H9 (cell line): ENCODE data around the gene LHFPL2. TPM values are rescaled to one million over a fixed set of nuclear protein-coding genes. Genes with fewer than 3 reads are reported as not detected.

ENCODE experiments used
- DNase-seq: peaks from one replicate; pipeline ENCODE4 v3.0.0-alpha.2; 2017
- H2AFZ ChIP-seq: one replicate; pipeline ENCODE4 v1.6.1; 2013; ENCODE audit warnings: mild to moderate bottlenecking, low read length, control low read depth, moderate library complexity
- H2AK5ac ChIP-seq: 2 replicates; pipeline ENCODE4 v1.6.1; 2013; ENCODE audit warnings: low read length, control low read depth, mixed read lengths; ENCODE audit not compliant: insufficient read length
- H2BK120ac ChIP-seq: one replicate; pipeline ENCODE4 v1.6.1; 2013; ENCODE audit warnings: low read depth, mild to moderate bottlenecking, low read length, control low read depth, inconsistent platforms; ENCODE audit not compliant: poor library complexity, severe bottlenecking
- H2BK12ac ChIP-seq: 2 replicates; pipeline ENCODE4 v1.6.1; 2013; ENCODE audit warnings: low read length, control low read depth, mixed read lengths, low read depth; ENCODE audit not compliant: insufficient read length
- H2BK15ac ChIP-seq: 2 replicates; pipeline ENCODE4 v1.6.1; 2013; ENCODE audit warnings: low read depth, low read length, control low read depth
- H2BK20ac ChIP-seq: one replicate; pipeline ENCODE4 v1.6.1; 2013; ENCODE audit warnings: low read depth, mild to moderate bottlenecking, low read length, control low read depth, inconsistent platforms; ENCODE audit not compliant: poor library complexity, severe bottlenecking
- H2BK5ac ChIP-seq: 2 replicates; pipeline ENCODE4 v1.6.1; 2013; ENCODE audit warnings: low read length, control low read depth, mixed read lengths; ENCODE audit not compliant: insufficient read length
- H3K14ac ChIP-seq: 2 replicates; pipeline ENCODE4 v1.6.1; 2013; ENCODE audit warnings: low read length, control low read depth; ENCODE audit not compliant: insufficient read depth
- H3K18ac ChIP-seq: 2 replicates; pipeline ENCODE4 v1.6.1; 2013; ENCODE audit warnings: low read depth, mild to moderate bottlenecking, mixed read lengths, low read length, control low read depth; ENCODE audit not compliant: insufficient read length
- H3K23ac ChIP-seq: 2 replicates; pipeline ENCODE4 v1.6.1; 2013; ENCODE audit warnings: low read length, control low read depth, mixed read lengths, low read depth; ENCODE audit not compliant: insufficient read length
- H3K23me2 ChIP-seq: 2 replicates; pipeline ENCODE4 v1.6.1; 2013; ENCODE audit warnings: low read depth, mild to moderate bottlenecking, mixed read lengths, low read length, control low read depth; ENCODE audit not compliant: insufficient read length, poor library complexity, severe bottlenecking
- H3K27ac ChIP-seq: 2 replicates; pipeline ENCODE4 v1.5.1; 2013; ENCODE audit warnings: low read length, control low read depth, mixed read lengths, low read depth; ENCODE audit not compliant: insufficient read length
- H3K27me3 ChIP-seq: 2 replicates; pipeline ENCODE4 v1.6.1; 2013; ENCODE audit warnings: low read length, control low read depth, inconsistent platforms; ENCODE audit not compliant: insufficient read depth
- H3K4ac ChIP-seq: 2 replicates; pipeline ENCODE4 v1.6.1; 2013; ENCODE audit warnings: low read depth, mild to moderate bottlenecking, control low read depth, inconsistent platforms, low read length, moderate library complexity
- H3K4me1 ChIP-seq: 2 replicates; pipeline ENCODE4 v1.6.1; 2013; ENCODE audit warnings: low read length, control low read depth, inconsistent platforms; ENCODE audit not compliant: insufficient read depth
- H3K4me2 ChIP-seq: 2 replicates; pipeline ENCODE4 v1.6.1; 2013; ENCODE audit warnings: low read length, control low read depth, mixed read lengths; ENCODE audit not compliant: insufficient read length, insufficient read depth
- H3K56ac ChIP-seq: 2 replicates; pipeline ENCODE4 v1.6.1; 2013; ENCODE audit warnings: low read depth, mild to moderate bottlenecking, mixed read lengths, low read length, control low read depth; ENCODE audit not compliant: insufficient read length
- H3K79me1 ChIP-seq: 2 replicates; pipeline ENCODE4 v1.6.1; 2013; ENCODE audit warnings: low read depth, mild to moderate bottlenecking, moderate library complexity, low read length, control low read depth, inconsistent platforms; ENCODE audit not compliant: insufficient read depth, poor library complexity, severe bottlenecking
- H3K79me2 ChIP-seq: 2 replicates; pipeline ENCODE4 v1.6.1; 2013; ENCODE audit warnings: low read length, control low read depth, inconsistent platforms; ENCODE audit not compliant: insufficient read depth
- H3K9ac ChIP-seq: 2 replicates; pipeline ENCODE4 v1.6.1; 2013; ENCODE audit warnings: low read length, control low read depth, mixed read lengths; ENCODE audit not compliant: insufficient read length; ENCODE audit errors: extremely low read depth
- H3K9me3 ChIP-seq: one replicate; pipeline ENCODE4 v1.6.1; 2013; ENCODE audit warnings: low read depth, low read length, inconsistent platforms; ENCODE audit not compliant: control insufficient read depth
- H3T11ph ChIP-seq: one replicate; pipeline ENCODE4 v1.6.1; 2013; ENCODE audit warnings: mild to moderate bottlenecking, low read length, control low read depth, inconsistent platforms
- H4K20me1 ChIP-seq: one replicate; pipeline ENCODE4 v1.6.1; 2013; ENCODE audit not compliant: control insufficient read depth, insufficient read length, insufficient read depth
- H4K5ac ChIP-seq: 2 replicates; pipeline ENCODE4 v1.6.1; 2013; ENCODE audit warnings: low read depth, mild to moderate bottlenecking, mixed read lengths, low read length, control low read depth; ENCODE audit not compliant: insufficient read length
- H4K8ac ChIP-seq: replicated peaks from 2 replicates; pipeline ENCODE4 v1.6.1; 2013; ENCODE audit warnings: low read length, control low read depth, mixed read lengths, low read depth; ENCODE audit not compliant: insufficient read length
- H4K91ac ChIP-seq: 2 replicates; pipeline ENCODE4 v1.6.1; 2013; ENCODE audit warnings: low read depth, mild to moderate bottlenecking, moderate library complexity, mixed read lengths, low read length, control low read depth; ENCODE audit not compliant: insufficient read length
- H3K27ac Mint-ChIP-seq, 3 experiments: 2 replicates in 2 of 3; 3 replicates in 1 of 3; pipeline ENCODE4 v1.8.0; 2020 to 2021; ENCODE audit warnings: mixed read lengths in 3 of 3, mild to moderate bottlenecking in 1 of 3, moderate library complexity in 1 of 3
- H3K27me3 Mint-ChIP-seq: 2 replicates; pipeline ENCODE4 v1.8.0; 2021; ENCODE audit warnings: low read depth, mild to moderate bottlenecking, moderate library complexity, mixed read lengths
- H3K36me3 Mint-ChIP-seq, 3 experiments: 2 replicates in 2 of 3; 3 replicates in 1 of 3; pipeline ENCODE4 v1.8.0; 2020 to 2021; ENCODE audit warnings: low read depth in 3 of 3, mixed read lengths in 3 of 3; ENCODE audit not compliant: insufficient read depth in 1 of 3
- H3K4me1 Mint-ChIP-seq, 2 experiments: 2 replicates each; pipeline ENCODE4 v1.8.0; 2020; ENCODE audit warnings: mixed read lengths in 2 of 2
- H3K4me3 Mint-ChIP-seq, 2 experiments: 2 replicates in 1 of 2; 3 replicates in 1 of 2; pipeline ENCODE4 v1.8.0; 2020 to 2021; ENCODE audit warnings: mild to moderate bottlenecking in 2 of 2, mixed read lengths in 2 of 2, moderate library complexity in 1 of 2
- H3K9me3 Mint-ChIP-seq, 2 experiments: 2 replicates in 1 of 2; 3 replicates in 1 of 2; pipeline ENCODE4 v1.8.0; 2020; ENCODE audit warnings: mild to moderate bottlenecking in 2 of 2, mixed read lengths in 2 of 2, moderate library complexity in 1 of 2
- CTCF ChIP-seq: fragments of 200-600 bp; sonication (generic); conservative IDR thresholded peaks from 3 replicates; pipeline ENCODE4 v1.8.0; 2021; ENCODE audit warnings: antibody characterized with exemption, mild to moderate bottlenecking
- WGBS: extraction: QIAGEN DNeasy Blood & Tissue Kit; methylation state at CpG from one replicate; pipeline ENCODE4 v1.1.7; 2013; ENCODE audit warnings: missing lambda C conversion rate, low lambda C conversion rate, mixed read lengths; ENCODE audit not compliant: insufficient read length; ENCODE audit errors: extremely low coverage; 5-methylcytosine and 5-hydroxymethylcytosine counted together
- total RNA-seq: library from RNA; stranded (reverse); gene quantifications from 2 replicates; pipeline ENCODE4 v1.2.1, GENCODE V29; 2021

Gene LHFPL2
- total RNA-seq, 1 experiment from 2014 or later: 26.3 TPM

DNA sequence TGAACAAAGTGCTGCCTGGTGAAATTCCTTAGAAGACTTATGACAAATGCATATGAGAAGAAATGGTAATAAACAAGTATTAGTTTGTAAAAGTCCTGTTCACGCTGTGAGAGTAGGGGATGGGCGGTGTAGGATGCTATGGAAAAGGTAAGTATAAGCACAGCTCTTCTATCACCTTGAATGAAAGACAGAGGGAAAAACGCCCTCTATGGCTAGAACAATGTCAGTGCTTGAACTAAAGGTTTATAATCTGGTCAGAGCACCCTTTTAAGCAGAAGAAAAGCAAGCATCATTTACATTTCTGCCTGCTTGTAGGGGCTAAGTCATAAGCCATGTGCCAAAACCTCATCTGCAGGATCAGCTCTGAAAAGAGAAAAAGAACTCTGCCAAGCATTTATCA is 115.2 kb downstream of the LHFPL2 start:
- Histone ChIP-seq H3K79me2 (0 out of 2 replicates have a peak, but pooled peaks cover 2% of the 10 kb centered on the region), H3K56ac (no peak overlapping the region), H3K4ac (no peak overlapping the region), H3K79me1 (no peaks in the 10 kb centered on the region), H3K4me2 (no peak overlapping the region), H2AFZ (no peak overlapping the region), H3K4me1 (no peaks in the 10 kb centered on the region; the same call in 1 of the 2 replicates), H3T11ph (no peak overlapping the region), H4K91ac (no peak overlapping the region), H3K9ac (no peak overlapping the region), H3K9me3 (no peaks in the 10 kb centered on the region), H3K27me3 (no peaks in the 10 kb centered on the region), H3K23ac (no peak overlapping the region), H4K8ac (no peak overlapping the region), H2BK5ac (no peak overlapping the region), H2BK15ac (no peak overlapping the region), H2AK5ac (no peak overlapping the region), H2BK120ac (no peak overlapping the region), H3K18ac (no peak overlapping the region), H2BK12ac (no peak overlapping the region), H3K27ac (no peak overlapping the region), H3K14ac (no peak overlapping the region), H3K23me2 (no peaks in the 10 kb centered on the region), H4K5ac (no peak overlapping the region), H4K20me1 (no peaks in the 10 kb centered on the region), H2BK20ac (no peak overlapping the region)
- TF ChIP-seq CTCF: peak; percentile 67
- H3K36me3 Mint-ChIP-seq: peaks cover 0 to 2% (median 0%) of the 10 kb centered on the region in 3 experiments; a peak in 4 of 7 replicates
- peaks cover 17 to 26% of the 10 kb centered on the region in 2 experiments for H3K4me1 Mint-ChIP-seq
- no peaks in the 10 kb centered on the region for H3K27me3 Mint-ChIP-seq
- DNase-seq: no peak
- WGBS: no CpG with 5 or more reads among the region's 3 CpGs
- H3K27ac Mint-ChIP-seq: 0 out of 7 replicates have a peak overlapping the region, but pooled peaks of 1 of the 3 experiments have one; percentile 52
- no peak overlapping the region for H3K4me3 Mint-ChIP-seq
- no peaks in the 10 kb centered on the region for H3K9me3 Mint-ChIP-seq
